NCI-H748 (cell line): ENCODE measurements around the gene TRIM15.
"Not testable (repeated sequence)": the region's sequence is repeated elsewhere in the genome, so short reads cannot be mapped to it uniquely, and the experiment has no call there.

Source experiments
- DNase-seq: peaks from one replicate; lab custom pipeline; 2025; ENCODE audit not compliant: unreplicated experiment; lab: John Stamatoyannopoulos, UW

Gene TRIM15

DNA sequence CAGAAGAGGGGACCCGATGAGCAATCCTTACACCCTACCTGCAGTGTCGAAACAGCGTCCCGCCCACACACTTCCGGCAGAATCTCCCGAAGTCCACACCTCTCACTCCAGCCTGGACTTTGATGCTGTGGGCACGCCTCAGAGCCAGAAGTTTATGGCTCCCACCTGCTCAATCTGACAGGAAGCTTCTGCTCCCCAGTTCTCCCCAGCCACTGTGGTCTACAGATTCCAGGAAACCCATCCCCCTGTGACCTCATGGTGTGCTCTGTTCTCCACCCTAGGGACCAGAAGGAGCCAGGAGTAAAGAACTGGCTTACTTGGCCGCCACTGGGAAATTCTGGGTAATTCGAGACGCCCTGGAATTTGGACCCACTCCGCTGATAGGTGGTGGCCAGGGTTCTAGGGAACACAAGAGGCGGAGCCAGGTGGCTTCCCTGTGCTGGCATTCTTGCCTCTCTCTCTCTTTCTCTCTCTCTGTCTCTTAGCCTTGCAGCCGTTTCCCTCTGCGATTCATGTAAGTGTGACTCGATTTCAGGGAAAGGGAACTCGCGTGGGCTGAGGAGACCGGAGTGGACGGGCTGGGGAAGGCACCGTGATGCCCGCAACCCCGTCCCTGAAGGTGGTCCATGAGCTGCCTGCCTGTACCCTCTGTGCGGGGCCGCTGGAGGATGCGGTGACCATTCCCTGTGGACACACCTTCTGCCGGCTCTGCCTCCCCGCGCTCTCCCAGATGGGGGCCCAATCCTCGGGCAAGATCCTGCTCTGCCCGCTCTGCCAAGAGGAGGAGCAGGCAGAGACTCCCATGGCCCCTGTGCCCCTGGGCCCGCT lies at the start of gene TRIM15:
Gene TRIM15, plus strand, starts transcription at position 457 of the 828 bp plus-strand sequence. Its CDS starts 139 bp downstream, at position 596.
- peak; percentile 24 for DNase-seq

GRCh38 chr6:30113841-30114240 lies 49.5 kb upstream of the TRIM15 start:
- no peak for DNase-seq

DNA sequence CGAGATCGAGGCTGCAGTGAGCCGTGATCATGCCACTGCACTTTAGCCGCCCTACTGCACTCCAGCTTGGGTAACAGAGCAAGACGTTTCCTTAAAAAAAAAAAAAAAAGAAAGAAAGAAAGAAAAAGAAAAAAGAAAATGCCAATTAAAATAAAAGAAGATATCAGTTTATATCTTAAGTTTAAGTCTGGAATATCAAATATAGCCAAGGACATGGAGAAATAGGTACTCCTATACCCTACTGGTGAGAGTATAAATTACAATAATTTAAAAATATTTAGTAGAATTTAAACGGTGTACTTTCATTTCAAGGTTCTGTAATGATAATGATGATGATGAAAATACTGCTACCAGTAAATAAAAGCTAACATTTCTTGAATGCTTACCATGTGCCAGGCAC lies 46.6 kb upstream of the TRIM15 start:
- no peak for DNase-seq

DNA sequence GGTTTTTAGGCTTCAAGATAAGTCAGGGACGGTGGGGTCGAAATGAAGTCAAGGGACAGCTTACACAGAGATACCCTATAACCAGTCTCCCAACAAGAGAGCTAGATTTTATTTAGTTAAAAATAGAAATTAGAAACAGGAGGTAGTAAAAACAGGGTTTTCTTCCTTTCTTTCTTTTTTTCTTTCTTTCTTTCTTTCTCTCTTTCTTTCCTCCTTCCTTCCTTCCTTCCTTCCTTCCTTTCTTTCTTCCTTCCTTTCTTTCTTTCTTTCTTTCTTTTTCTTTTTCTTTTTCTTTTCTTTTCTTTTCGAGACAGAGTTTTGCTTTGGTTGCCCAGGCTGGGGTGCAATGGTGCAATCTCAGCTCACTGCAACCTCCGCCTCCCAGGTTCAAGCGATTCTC lies 44.7 kb upstream of the TRIM15 start:
- not testable (repeated sequence) for DNase-seq

DNA sequence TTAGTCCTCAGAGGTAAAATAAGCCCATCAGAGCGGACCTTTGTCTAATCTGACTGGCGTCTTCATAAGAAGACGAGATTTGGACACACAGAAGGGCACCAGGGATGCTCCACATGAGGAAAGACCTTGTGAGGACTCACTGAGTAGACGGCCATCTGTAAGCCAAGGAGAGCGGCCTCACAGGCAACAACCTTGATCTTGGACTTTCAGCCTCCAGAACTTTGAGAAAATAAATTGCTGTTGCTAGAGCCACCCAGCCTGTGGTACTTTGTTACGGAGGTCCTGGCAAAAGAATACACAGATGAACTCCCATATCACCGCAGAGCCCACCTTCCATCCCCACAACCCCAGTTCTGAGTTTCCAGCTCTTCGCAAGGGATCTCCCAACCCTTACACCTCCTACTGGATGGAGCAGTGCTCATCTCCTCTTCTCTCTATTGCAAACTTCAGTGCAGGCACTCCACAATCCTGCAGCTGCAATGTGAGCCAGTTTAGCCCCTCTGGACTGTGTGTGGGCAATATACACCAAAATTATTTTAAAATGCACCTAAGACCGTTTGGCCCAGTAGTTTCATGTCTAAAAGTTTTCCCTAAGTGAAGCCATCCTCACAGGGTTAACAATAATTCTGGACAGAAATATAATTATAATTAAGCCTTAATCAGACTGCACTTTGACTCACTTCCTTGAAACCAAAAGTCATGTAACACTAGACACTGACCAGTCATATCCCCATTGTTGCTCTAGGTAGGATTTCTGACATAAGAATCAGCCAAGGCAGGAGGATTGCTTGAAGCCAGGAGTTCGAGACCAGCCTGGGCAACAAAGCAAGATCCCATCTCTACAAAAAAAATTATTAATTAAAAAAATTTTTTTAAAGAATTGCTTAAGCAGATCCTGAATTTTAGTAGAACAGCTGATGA lies 41.6 kb upstream of the TRIM15 start:
- no peak for DNase-seq

DNA sequence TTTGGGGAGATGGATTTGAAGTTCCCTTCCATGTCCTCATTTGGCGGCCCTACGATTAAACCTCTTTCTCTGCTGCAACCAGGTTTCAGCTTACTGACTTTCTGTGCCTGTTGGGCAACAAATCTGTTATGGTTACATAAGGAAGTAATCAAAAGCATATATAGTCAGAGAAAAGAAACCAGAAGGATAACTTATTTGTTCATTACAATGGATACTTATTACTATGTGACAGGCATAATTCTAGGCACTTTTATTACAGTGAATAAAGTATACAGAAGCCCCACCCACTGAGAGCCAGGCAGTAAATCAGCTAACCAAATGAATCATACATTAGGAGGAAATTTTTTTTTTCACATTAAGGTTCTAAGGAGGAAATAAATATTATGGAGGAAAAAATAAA lies 40.8 kb upstream of the TRIM15 start:
- no peak for DNase-seq

DNA sequence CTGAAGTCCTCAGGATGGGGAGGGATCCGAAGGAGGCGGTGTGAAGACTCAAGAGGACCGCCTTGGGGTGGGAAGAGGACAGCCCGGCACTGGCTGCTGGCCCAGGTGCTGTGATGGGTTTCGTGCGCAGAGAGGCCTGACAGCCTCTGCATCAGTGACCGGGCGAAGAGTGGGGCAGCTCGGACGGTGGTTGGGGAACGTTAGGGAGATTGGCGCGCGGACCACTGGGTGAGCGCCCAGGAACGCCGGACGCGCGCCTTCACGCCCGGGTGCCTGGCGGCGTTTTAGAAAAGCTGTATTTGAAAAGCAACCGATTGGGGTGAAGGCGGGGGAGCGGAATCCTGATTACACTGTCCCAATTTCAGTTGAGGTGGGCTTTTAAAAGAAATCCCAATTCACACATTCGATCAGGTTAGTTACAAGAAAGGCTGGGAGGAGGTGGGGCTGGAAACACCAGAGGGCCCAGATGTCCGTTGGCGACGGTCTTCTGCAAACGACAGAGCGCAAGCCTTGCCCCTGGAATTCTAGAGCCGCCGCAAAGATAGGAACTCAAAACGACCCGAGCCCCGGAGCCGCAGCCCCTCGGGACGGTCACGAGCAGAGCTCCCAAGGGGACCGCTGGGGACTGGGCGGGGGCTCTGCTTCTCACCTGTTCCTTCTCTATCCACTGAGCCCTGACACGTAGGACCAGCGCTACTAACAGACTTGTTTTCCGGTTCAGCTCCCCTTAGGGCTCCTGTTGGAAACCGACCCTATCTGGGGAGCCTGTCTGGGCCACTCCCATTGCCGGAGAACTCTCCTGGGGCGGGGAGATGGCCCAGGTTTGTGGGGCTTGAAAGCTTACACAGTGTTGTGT lies 35.9 kb upstream of the TRIM15 start:
- no peak for DNase-seq

DNA sequence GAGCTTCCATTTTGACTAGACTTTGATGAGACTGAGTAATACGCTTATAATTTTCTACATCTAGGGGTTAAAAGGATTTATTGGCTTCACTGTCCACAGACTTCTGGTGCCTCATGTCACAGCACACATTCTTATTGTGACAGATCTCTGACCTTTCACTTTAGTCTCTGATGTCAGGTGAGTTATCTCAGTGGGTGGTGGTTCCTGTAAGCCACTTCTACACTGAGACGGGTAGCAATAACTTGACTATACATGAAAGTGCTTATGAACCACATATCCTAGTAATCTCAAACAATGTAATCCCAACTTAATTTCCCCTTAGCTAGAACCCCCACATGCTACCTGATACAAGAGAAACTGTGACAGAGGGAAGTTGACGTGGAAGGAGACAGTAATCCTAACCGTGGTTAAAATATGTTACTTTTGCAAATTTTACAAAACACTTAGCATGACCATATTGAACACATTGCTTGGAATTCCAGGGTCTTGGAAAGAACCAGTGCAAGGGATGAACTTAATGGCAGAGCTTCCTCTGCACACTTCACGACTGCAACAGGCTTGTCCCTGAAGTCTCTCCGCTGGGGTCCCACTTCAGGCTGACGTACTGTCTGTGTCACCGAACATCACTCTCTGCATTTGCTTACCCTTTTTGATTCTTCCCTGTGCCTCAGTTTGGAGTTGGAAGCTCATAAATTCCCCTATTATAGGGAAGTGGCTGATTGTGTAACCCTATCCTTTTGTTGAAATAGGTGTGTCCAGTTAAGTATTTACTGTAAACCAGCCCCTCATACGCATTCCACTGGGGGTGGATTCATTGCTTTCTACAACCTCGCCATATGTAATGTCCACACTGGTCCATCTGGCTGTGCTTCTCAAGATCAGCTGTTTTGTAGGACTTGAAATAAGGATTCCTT lies 33.8 kb upstream of the TRIM15 start:
- peak; percentile 72 for DNase-seq

GRCh38 chr6:30130179-30130679 lies 33.1 kb upstream of the TRIM15 start:
- DNase-seq = no peak

DNA sequence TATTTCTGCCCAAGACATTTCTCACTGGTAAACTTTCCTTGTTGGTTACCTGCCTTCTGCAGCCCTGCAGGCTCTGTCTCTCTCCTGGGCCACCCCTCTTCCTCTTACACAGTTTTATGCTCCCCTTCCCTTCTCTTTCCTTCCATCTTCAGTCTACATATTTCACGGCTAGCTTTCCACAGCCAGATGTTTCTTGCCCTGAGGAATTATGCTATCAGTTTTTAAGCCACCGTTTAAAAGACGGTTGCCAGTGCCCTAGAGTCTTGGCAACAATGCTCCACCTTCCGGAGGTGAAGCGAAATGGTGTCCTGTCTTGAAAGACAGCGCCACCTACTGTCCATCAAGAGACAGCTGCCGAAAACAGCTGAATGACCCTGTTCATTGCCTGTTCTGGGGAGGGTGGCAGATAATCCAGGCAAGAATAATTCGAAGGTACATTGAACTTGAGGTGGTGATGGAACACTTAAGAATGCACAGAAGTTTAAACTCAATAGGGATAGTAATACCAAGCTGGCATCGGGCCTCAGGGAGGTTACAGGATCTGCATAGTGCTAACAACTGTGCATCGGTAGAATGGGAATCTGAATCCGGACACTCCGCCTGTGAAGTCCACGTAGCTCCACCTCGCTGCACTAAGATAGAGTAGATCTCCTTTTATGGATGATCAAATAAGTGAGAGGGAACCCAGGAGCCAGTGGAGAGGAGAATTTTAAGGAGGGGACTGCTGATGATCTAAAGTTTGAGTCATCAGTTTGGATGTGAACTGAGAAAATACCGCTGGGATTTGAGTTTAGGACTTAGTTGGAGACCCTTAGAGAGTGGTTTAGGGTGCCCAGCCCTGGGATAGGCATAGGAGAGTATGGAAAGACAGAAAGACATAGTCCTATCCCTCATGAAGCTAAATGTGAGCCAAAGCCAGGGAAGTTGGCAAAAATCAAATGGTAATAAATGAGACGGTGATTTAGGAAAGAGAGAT lies 32.2 kb upstream of the TRIM15 start:
- DNase-seq = peak; percentile 87

GRCh38 chr6:30131947-30132497 lies 31.3 kb upstream of the TRIM15 start:
- no peak for DNase-seq

DNA sequence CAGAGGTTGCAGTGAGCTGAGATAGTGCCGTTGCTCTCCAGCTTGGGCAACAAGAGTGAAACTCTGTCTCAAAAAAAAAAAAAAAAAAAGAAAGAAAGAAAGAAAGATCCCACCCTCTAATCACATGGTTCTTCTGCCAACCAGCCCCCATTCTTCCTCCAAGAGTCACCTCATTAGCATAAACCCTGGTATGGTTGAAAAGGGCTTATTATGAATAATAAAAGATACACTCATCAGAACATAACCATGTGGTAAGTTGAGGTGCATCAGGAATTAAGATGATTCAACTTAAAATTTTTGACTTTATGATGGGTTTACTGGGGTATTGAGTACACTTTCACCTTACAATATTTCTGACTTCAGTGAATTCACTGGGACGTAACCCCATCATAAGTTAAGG lies 28.2 kb upstream of the TRIM15 start:
- DNase-seq = no peak

GRCh38 chr6:30135757-30136156 lies 27.6 kb upstream of the TRIM15 start, which contains the start of gene TRIM40:
TRIM40 (plus strand) TSS chr6:30136140; CDS start chr6:30137037, 897 bp downstream.
- no peak for DNase-seq

GRCh38 chr6:30136570-30137286 lies 26.6 kb upstream of the TRIM15 start:
- no peak for DNase-seq

DNA sequence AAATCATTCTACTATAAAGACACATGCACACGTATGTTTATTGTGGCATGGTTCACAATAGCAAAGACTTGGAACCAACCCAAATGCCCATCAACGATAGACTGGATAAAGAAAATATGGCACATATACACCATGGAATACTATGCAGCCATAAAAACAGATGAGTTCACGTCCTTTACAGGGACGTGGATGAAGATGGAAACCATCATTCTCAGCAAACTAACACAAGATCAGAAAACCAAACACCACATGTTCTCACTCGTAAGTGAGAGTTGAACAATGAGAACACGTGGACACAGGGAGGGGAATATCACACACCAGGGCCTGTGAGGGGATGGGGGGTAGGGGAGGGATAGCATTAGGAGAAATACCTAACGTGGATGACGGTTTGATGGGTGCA lies 23.1 kb upstream of the TRIM15 start:
- not testable (repeated sequence) for DNase-seq

DNA sequence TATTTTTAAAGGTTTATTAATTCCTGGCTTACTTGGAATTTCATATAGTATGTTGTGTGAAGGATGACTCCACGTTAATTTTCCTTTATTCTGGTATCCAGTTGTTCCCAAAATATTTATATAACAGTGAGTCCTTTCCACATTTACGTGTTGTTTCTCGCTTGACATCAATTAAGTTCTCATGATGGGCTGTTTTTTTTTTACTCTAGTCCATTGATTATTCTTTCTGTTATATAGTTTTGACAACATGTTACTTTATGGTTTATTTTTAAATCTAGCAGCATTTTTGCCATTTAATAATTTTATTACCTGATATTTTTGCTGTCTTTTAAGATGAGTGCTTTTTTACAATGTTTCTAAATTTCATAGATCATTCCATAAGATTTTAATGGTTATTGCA lies 20.7 kb upstream of the TRIM15 start:
- DNase-seq = no peak

DNA sequence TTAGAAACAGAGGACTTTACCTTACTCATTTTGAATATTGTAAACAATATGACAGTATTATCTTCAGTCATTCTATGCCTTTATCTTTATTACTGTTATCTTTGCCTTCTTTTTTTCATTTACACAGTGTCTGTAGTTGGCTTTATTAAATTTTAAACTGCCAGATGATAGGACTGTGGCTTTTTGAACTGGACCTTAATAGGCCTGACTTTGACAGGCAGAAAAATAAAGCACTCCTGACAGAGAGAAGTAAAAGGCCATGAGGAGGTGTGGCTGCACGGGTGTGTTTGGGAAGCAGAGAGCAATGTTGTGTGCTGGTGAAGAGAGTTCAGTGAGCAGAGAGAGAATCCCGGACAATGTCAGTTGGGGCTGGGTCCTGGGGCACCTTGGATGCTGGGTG lies 19.6 kb upstream of the TRIM15 start:
- no peak for DNase-seq

DNA sequence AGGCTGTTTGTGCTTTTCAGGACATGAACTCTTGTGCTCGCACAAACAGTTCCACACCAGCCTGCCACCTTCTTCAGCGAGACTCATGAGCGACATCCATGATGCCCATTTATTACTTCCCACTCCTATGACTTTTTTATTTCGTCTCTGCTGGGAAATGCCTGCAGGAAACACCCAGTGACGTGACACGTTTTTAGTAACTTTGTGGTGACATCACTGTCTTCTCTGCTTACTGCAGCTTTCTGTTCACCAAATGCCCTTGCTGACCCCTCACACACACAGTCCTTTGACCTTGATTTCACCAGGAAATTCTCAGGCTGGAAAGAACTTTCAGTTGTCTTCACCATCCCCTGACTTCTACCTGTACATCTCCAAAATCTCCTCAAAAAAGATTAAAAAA lies 18.5 kb upstream of the TRIM15 start:
- DNase-seq = no peak
